ACC112 (cell line): ENCODE data around the gene MED12.

Source experiments
- H2AFZ ChIP-seq: fragments of 200-600 bp; sonication (generic); one replicate; pipeline ENCODE4 v1.6.0; 2017; ENCODE audit warnings: antibody characterized with exemption, low read length; ENCODE audit not compliant: unreplicated experiment
- H3K27ac ChIP-seq: fragments of 200-600 bp; sonication (generic); 2 replicates; pipeline ENCODE4 v1.5.1; 2014; ENCODE audit warnings: low read depth, mild to moderate bottlenecking, antibody characterized with exemption, low read length, moderate library complexity
- H3K27me3 ChIP-seq: fragments of 200-600 bp; sonication (generic); 2 replicates; pipeline ENCODE4 v1.6.1; 2014; ENCODE audit warnings: mild to moderate bottlenecking, antibody characterized with exemption, low read length, moderate library complexity, mixed read lengths; ENCODE audit not compliant: insufficient read depth
- H3K36me3 ChIP-seq: fragments of 200-600 bp; sonication (generic); 2 replicates; pipeline ENCODE4 v1.6.1; 2016; ENCODE audit warnings: mild to moderate bottlenecking, antibody characterized with exemption, low read length, moderate library complexity, mixed read lengths; ENCODE audit not compliant: insufficient read depth
- H3K4me1 ChIP-seq: fragments of 200-600 bp; sonication (generic); one replicate; pipeline ENCODE4 v1.6.1; 2016; ENCODE audit warnings: low read length, mixed read lengths; ENCODE audit not compliant: insufficient read depth, unreplicated experiment, control insufficient read depth
- H3K4me3 ChIP-seq: fragments of 200-600 bp; sonication (generic); 2 replicates; pipeline ENCODE4 v1.5.1; 2014; ENCODE audit warnings: mild to moderate bottlenecking, low read depth, low read length
- H3K79me2 ChIP-seq: fragments of 200-600 bp; sonication (generic); one replicate; pipeline ENCODE4 v1.6.0; 2016; ENCODE audit warnings: low read length; ENCODE audit not compliant: control insufficient read depth, unreplicated experiment, insufficient read depth

Gene MED12

GRCh38 chrX:71143508-71143907, 25.1 kb downstream of the MED12 start:
- H3K27me3 ChIP-seq, result no peaks in the 10 kb centered on the region
- H3K36me3 ChIP-seq, result no peaks in the 10 kb centered on the region
- no peak overlapping the region for H2AFZ ChIP-seq
- H3K79me2 ChIP-seq, result no peaks in the 10 kb centered on the region
- H3K27ac ChIP-seq, result no peak overlapping the region
- H3K4me3 ChIP-seq, result no peak overlapping the region
- no peaks in the 10 kb centered on the region for H3K4me1 ChIP-seq

- Histone ChIP-seq H3K36me3 (no peaks in the 10 kb centered on the region), H2AFZ (no peak within 1 kb of the TSS), H3K4me3 (peak within 1 kb of the TSS; percentile 21; the same call in 1 of the 2 replicates), H3K27ac (no peak within 1 kb of the TSS), H3K27me3 (no peaks in the 10 kb centered on the region), H3K79me2 (no peaks in the 10 kb centered on the region), H3K4me1 (no peaks in the 10 kb centered on the region)
Measured at GRCh38 chrX:71144651-71145050, 26.3 kb downstream of the MED12 start, which contains the start of gene NLGN3. TSS of gene NLGN3 (plus strand) at chrX:71144841. CDS start at chrX:71147750, 2,909 bp downstream.

- Histone ChIP-seq H3K4me3 (no peak overlapping the region), H3K36me3 (no peaks in the 10 kb centered on the region), H3K4me1 (no peaks in the 10 kb centered on the region), H3K27ac (no peak overlapping the region), H3K79me2 (no peaks in the 10 kb centered on the region), H2AFZ (no peak overlapping the region), H3K27me3 (no peaks in the 10 kb centered on the region)
Measured at GRCh38 chrX:71147496-71148277, 29.3 kb downstream of the MED12 start.

- Histone ChIP-seq H3K27me3 (no peaks in the 10 kb centered on the region), H3K4me3 (no peak overlapping the region), H3K79me2 (no peaks in the 10 kb centered on the region), H2AFZ (no peak overlapping the region), H3K36me3 (no peaks in the 10 kb centered on the region), H3K27ac (no peak overlapping the region), H3K4me1 (no peaks in the 10 kb centered on the region)
Measured at GRCh38 chrX:71148278-71148663, 29.9 kb downstream of the MED12 start.

- Histone ChIP-seq H3K36me3 (no peaks in the 10 kb centered on the region), H3K4me1 (no peaks in the 10 kb centered on the region), H3K27me3 (no peaks in the 10 kb centered on the region), H3K27ac (no peak overlapping the region), H3K4me3 (no peak overlapping the region), H3K79me2 (no peaks in the 10 kb centered on the region), H2AFZ (no peak overlapping the region)
Measured at GRCh38 chrX:71151366-71151765, 33.0 kb downstream of the MED12 start.

- H3K27ac ChIP-seq, result no peak overlapping the region
- no peak overlapping the region for H2AFZ ChIP-seq
- H3K4me3 ChIP-seq, result no peak overlapping the region
- no peaks in the 10 kb centered on the region for H3K4me1 ChIP-seq
- no peaks in the 10 kb centered on the region for H3K27me3 ChIP-seq
- no peaks in the 10 kb centered on the region for H3K79me2 ChIP-seq
- no peaks in the 10 kb centered on the region for H3K36me3 ChIP-seq
Measured at GRCh38 chrX:71154196-71154595, 35.8 kb downstream of the MED12 start.

GRCh38 chrX:71154641-71155040, 36.2 kb downstream of the MED12 start:
- Histone ChIP-seq H3K36me3 (no peaks in the 10 kb centered on the region), H3K4me3 (no peak overlapping the region), H3K27ac (no peak overlapping the region), H3K27me3 (no peaks in the 10 kb centered on the region), H3K79me2 (no peaks in the 10 kb centered on the region), H3K4me1 (no peaks in the 10 kb centered on the region), H2AFZ (no peak overlapping the region)

GRCh38 chrX:71158603-71159002, 40.2 kb downstream of the MED12 start:
- Histone ChIP-seq H3K27ac (no peak overlapping the region), H3K4me3 (no peak overlapping the region), H3K79me2 (no peaks in the 10 kb centered on the region), H2AFZ (no peak overlapping the region), H3K4me1 (no peaks in the 10 kb centered on the region), H3K36me3 (no peaks in the 10 kb centered on the region), H3K27me3 (no peaks in the 10 kb centered on the region)

- no peaks in the 10 kb centered on the region for H3K79me2 ChIP-seq
- no peak overlapping the region for H3K4me3 ChIP-seq
- H3K27ac ChIP-seq, result no peak overlapping the region
- no peaks in the 10 kb centered on the region for H3K36me3 ChIP-seq
- no peaks in the 10 kb centered on the region for H3K27me3 ChIP-seq
- H2AFZ ChIP-seq, result no peak overlapping the region
- H3K4me1 ChIP-seq, result no peaks in the 10 kb centered on the region
Measured at GRCh38 chrX:71159335-71159734, 40.9 kb downstream of the MED12 start.

GRCh38 chrX:71160475-71160874, 42.1 kb downstream of the MED12 start:
- no peak overlapping the region for H2AFZ ChIP-seq
- H3K4me3 ChIP-seq, result no peak overlapping the region
- no peaks in the 10 kb centered on the region for H3K4me1 ChIP-seq
- no peaks in the 10 kb centered on the region for H3K36me3 ChIP-seq
- H3K79me2 ChIP-seq, result no peaks in the 10 kb centered on the region
- H3K27ac ChIP-seq, result no peak overlapping the region
- H3K27me3 ChIP-seq, result no peaks in the 10 kb centered on the region

GRCh38 chrX:71162981-71163380, 44.6 kb downstream of the MED12 start:
- H3K27me3 ChIP-seq, result no peaks in the 10 kb centered on the region
- H2AFZ ChIP-seq, result no peak overlapping the region
- H3K27ac ChIP-seq, result no peak overlapping the region

More at GRCh38 chrX:71162981-71163380, 44.6 kb downstream of the MED12 start:
- Histone ChIP-seq H3K4me1 (no peaks in the 10 kb centered on the region), H3K79me2 (no peaks in the 10 kb centered on the region), H3K4me3 (no peak overlapping the region), H3K36me3 (no peaks in the 10 kb centered on the region)
